ENCODE measurements around the gene YARS2.

YARS2 gene

DNA sequence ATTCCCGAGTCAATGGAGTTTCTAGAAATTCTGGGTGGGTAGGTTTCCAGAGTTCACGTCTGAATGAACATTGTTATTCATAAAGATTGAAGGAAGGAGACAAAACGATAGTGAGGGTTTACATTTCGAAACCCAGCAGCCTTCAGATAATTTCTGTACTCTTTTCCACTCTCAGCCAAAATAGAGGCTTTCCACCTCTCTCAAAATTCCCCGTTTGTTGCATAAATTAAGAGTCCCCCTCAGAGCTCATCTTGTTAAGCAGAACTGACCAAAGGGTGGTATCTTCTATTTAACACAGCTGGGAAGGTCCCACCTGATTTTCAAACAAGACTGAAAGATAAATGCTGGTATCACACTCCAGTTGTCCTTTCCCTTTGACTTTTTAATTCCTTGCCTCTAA lies 21.5 kb upstream of the YARS2 start:
- DNase-seq: no peak
- Histone ChIP-seq H3K4me3 (ENCODE audit: low read depth, low read length) (no peak overlapping the region), H3K27me3 (replicated peaks) (no peaks in the 10 kb centered on the region), H3K27ac (no peak overlapping the region), H3K36me3 (replicated peaks) (no peaks in the 10 kb centered on the region)
- TF ChIP-seq CTCF (IDR thresholded peaks at IDR 0.05; ENCODE audit: low read depth, low read length, missing control alignments): no peak
- in situ Hi-C loops (cut with HindIII; ENCODE audit: low pct_ligation_motif_present, low sequenced_read_pairs): no loop called here

DNA sequence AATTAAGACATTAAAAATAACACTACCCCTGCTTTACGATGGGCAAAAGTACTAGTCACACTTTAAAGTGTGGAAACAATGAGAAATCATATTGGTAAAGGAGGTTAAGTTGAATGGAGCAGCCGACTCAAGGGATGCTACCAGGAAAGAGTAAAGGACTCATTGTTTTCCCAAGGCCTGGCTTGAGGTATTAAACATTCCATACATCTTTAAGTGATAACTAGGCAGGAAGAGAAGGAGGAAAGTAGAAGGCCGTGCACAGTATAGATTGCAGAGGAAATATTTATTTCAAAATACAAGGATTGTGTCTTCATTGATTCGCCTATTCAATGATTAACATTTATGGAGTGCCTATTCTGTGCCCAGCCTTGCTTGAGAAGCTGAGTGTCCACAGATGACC lies 20.6 kb upstream of the YARS2 start:
- no peak for DNase-seq
- Histone ChIP-seq H3K27ac (no peak overlapping the region), H3K4me3 (ENCODE audit: low read depth, low read length) (no peak overlapping the region), H3K27me3 (replicated peaks) (no peaks in the 10 kb centered on the region), H3K36me3 (replicated peaks) (no peaks in the 10 kb centered on the region)
- in situ Hi-C loops (cut with HindIII; ENCODE audit: low pct_ligation_motif_present, low sequenced_read_pairs): no loop called here
- TF ChIP-seq CTCF (IDR thresholded peaks at IDR 0.05; ENCODE audit: low read depth, low read length, missing control alignments): no peak

DNA sequence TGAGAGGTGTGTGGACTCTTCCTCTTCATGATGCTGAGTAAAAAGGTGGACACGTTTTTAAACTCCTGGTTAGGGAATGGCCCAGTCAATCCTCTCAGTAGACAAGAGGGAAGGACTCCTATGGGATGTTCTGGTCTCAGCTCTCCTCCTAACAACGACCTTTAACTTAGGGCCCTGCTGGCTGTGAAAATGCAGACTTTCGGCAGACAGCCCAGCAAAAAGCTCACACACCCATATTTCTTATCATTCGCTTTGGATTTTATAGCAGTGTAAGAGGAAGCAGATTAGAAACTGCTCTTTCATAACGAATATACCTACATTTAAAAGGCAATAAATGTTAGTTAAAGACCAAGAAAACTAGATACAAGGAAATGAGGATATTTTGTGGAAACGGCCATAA lies 18.0 kb upstream of the YARS2 start:
- in situ Hi-C loops (cut with HindIII; ENCODE audit: low pct_ligation_motif_present, low sequenced_read_pairs): no loop called here
- Histone ChIP-seq H3K27ac (no peak overlapping the region), H3K36me3 (replicated peaks) (no peaks in the 10 kb centered on the region), H3K4me3 (ENCODE audit: low read depth, low read length) (no peak overlapping the region), H3K27me3 (replicated peaks) (no peaks in the 10 kb centered on the region)
- TF ChIP-seq CTCF (IDR thresholded peaks at IDR 0.05; ENCODE audit: low read depth, low read length, missing control alignments): no peak
- no peak for DNase-seq

DNA sequence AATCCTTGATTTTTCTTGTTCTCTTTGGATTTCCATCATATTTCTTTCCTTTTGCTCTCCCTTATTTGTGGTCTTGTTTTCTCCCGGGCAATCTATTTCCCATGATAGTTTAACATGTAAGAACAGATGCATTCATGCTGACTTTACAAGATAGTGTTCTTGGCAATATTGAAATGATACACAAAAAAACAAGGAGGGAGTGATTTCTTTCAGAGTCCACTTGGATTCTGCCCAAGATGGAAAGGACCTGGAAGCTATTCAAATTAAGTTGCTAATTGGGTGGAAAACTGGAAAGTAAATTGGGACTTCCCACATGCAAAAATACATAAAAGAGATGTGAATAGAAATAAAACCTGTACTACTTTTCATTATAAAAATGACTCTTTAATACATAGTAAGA lies 14.4 kb upstream of the YARS2 start:
- TF ChIP-seq CTCF (IDR thresholded peaks at IDR 0.05; ENCODE audit: low read depth, low read length, missing control alignments): no peak
- DNase-seq: no peak
- Histone ChIP-seq H3K27me3 (replicated peaks) (no peaks in the 10 kb centered on the region), H3K27ac (no peak overlapping the region), H3K4me3 (ENCODE audit: low read depth, low read length) (no peak overlapping the region), H3K36me3 (replicated peaks) (no peaks in the 10 kb centered on the region)
- in situ Hi-C loops (cut with HindIII; ENCODE audit: low pct_ligation_motif_present, low sequenced_read_pairs): no loop called here

DNA sequence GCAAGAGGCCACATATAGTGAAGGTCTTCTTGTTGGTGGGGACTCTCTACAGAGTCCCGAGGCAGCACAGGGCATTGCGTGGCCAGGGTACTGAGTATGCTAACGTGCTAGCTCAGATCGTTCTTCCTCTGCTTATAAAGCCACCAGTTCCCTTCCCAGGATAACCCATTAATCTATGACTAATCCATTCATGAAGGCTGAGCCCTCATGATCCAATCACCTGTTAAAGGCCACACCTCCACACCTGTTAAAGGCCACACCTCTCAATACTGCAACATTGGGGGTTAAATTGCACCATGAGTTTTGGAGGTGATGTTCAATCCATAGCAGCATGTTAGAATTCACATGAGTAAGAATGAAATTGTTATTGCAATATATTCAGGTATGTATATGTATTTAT lies 12.8 kb upstream of the YARS2 start:
- no peak overlapping the region for H3K27ac ChIP-seq
- no peak overlapping the region for H3K4me3 ChIP-seq (ENCODE audit: low read depth, low read length)
- H3K27me3 ChIP-seq (replicated peaks): no peaks in the 10 kb centered on the region
- in situ Hi-C loops (cut with HindIII; ENCODE audit: low pct_ligation_motif_present, low sequenced_read_pairs): no loop called here
- TF ChIP-seq CTCF (IDR thresholded peaks at IDR 0.05; ENCODE audit: low read depth, low read length, missing control alignments): no peak
- DNase-seq: no peak
- H3K36me3 ChIP-seq (replicated peaks): no peaks in the 10 kb centered on the region

DNA sequence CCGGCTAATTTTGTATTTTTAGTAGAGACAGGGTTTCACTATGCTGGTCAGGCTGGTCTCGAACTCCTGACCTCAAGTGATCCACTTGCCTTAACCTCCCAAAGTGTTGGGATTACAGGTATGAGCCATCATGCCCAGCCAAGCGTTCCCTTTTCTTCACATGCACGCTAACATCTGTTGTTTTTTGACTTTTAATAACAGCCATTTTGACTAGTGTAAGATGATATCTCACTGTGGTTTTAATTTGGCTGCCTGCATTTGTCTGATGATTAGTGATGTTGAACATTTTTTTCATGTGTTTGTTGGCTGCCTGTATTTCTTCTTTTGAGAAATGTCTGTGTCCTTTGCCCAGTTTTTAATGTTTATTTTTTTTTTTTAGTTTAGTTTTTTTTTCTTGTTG lies 10.2 kb upstream of the YARS2 start:
- no peak for DNase-seq
- TF ChIP-seq CTCF (IDR thresholded peaks at IDR 0.05; ENCODE audit: low read depth, low read length, missing control alignments): no peak
- in situ Hi-C loops (cut with HindIII; ENCODE audit: low pct_ligation_motif_present, low sequenced_read_pairs): no loop called here

More for the DNA sequence above, 10.2 kb upstream of the YARS2 start:
- Histone ChIP-seq H3K36me3 (replicated peaks) (no peaks in the 10 kb centered on the region), H3K27me3 (replicated peaks) (no peaks in the 10 kb centered on the region), H3K4me3 (ENCODE audit: low read depth, low read length) (no peak overlapping the region), H3K27ac (no peak overlapping the region)
